GM10266 (cell line): Measurements from ENCODE around the gene CSNK1E.
"Not testable (repeated sequence)": the region's sequence is repeated elsewhere in the genome, so short reads cannot be mapped to it uniquely, and the experiment has no call there.

Experiments used
- DNase-seq: peaks from one replicate; pipeline ENCODE4 v3.0.0; 2012; ENCODE audit errors: extremely low spot score
- TF ChIP-seq, protein P1 (sequence below): IDR thresholded peaks from 2 replicates; pipeline ENCODE4 v1.5.1; 2012; ENCODE audit warnings: mild to moderate bottlenecking, low read depth; ENCODE audit not compliant: control insufficient read depth, insufficient read depth; ENCODE audit errors: missing control alignments

Gene CSNK1E

GRCh38 chr22:38350444-38351359 is 33.5 kb upstream of the CSNK1E start:
- no peak for DNase-seq
- TF ChIP-seq, protein P1, sequence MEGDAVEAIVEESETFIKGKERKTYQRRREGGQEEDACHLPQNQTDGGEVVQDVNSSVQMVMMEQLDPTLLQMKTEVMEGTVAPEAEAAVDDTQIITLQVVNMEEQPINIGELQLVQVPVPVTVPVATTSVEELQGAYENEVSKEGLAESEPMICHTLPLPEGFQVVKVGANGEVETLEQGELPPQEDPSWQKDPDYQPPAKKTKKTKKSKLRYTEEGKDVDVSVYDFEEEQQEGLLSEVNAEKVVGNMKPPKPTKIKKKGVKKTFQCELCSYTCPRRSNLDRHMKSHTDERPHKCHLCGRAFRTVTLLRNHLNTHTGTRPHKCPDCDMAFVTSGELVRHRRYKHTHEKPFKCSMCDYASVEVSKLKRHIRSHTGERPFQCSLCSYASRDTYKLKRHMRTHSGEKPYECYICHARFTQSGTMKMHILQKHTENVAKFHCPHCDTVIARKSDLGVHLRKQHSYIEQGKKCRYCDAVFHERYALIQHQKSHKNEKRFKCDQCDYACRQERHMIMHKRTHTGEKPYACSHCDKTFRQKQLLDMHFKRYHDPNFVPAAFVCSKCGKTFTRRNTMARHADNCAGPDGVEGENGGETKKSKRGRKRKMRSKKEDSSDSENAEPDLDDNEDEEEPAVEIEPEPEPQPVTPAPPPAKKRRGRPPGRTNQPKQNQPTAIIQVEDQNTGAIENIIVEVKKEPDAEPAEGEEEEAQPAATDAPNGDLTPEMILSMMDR, result no peak

GRCh38 chr22:38348751-38349496 is 31.7 kb upstream of the CSNK1E start:
- TF ChIP-seq, protein P1, result no peak

DNA sequence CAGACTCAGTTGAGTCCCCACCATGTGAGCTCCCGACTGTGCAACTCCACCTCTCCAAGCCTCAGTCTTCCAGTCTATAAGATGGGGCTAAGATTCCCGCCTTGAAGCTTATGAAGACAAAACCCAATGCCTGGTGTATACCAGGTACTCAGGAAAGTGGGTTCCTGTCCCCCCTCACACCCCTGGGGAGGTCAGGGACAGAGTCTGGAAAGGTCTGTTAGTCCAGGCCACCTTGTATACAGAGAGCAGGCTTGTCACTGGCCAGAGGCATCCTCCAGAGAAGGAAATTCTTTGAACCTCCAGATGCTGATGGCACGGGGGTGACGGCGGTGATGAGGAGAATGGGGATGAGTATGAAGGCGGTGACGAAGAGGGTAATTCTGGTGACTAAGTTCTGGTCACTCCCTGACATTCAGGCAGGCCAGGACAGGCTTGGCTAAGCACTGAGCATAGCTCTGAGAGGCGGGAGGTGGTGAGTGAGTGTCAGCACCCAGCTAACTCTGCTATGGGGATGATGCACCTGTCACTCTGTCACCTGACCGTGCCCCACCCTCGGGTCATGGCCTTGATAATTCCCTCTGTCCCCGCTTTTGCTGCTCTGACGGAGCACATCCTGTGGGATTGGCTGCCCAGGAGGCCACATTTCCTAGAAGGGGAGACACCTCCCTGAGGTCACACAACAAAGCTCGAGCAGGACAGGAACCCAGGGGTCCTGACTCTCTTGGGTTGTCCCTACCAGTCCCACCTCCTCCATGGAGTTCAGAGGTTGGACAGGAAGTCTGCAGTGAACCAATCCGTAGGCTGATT is 30.9 kb upstream of the CSNK1E start:
- TF ChIP-seq, protein P1, result no peak
- DNase-seq, result no peak

More at GRCh38 chr22:38348751-38349496, 31.7 kb upstream of the CSNK1E start:
- no peak for DNase-seq

DNA sequence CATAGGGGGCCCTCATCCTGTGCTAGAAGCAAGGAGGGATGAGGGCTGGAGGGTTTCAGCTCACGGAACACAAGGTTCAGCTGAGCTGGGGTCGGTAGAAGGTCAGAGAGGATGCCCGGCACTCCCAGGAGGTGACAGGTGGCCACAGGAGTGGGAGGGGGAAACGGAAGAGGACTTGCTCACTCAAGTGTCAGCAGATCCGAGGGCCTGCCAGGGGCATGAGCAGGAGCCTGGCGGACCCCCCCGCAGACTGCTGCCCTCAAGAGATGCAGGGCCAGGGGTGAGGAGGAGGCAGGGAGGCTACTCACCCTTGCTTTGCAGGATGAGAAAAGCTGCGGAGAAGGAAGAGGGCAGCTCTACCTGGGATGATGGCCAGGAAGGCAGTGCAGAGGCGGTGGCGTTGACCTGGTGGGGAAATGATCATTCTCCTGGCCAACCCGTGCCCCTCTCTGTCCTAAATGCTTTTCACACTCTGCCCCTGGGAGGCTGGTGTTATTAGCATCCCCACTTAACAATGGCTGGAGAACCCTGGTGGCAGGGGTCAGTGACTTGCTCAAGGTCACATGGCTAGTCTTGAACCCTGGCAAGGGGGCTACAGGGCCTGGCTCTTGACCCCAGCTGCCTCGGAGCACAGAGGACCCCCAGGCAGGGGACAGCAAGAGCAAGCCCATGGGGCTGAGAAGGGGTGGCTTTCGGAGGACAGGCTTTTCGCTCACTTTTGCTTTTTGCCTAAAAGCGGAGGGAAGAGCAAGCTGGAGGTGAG is 30.1 kb upstream of the CSNK1E start:
- no peak for DNase-seq
- TF ChIP-seq, protein P1, result no peak

DNA sequence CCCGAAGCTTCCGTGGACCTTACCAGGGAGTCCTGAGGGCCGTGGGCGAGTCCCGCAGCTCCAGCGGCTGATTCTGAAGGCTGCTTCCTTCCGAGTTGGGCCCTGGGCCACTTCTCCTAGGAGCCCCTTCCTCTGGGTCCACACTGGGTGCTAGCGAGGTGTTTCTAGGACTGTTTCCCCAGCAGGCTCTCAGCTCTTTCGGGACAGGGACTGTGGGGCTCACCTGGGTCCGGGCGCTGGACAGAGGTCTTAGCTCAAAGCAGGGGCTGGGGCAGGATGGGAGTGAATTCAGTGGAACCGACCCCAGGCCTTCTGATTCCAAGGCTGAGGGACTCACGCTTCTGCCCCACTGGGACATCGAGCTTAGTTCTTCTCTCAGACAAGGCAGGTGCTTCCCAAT is 29.3 kb upstream of the CSNK1E start:
- no peak for DNase-seq
- TF ChIP-seq, protein P1, result no peak

- TF ChIP-seq, protein P1, result no peak
- DNase-seq, result no peak
These were observed 28.5 kb upstream of the CSNK1E start for GRCh38 chr22:38345782-38346181.

DNA sequence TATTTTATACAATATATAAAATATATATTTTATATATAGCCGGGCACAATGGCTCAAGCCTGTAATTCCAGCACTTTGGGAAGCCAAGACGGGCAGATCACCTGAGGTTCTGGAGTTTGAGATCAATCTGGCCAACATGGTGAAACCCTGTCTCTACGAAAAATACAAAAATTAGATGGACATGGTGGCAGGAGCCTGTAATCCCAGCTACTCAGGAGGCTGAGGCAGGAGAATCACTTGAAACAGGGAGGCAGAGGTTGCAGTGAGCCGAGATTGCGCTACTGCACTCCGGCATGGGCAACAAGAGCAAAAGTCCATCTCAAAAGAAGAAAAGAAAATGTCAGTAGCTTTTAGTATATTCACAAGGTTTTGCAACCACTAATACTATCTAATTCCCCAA is 22.7 kb upstream of the CSNK1E start:
- not testable (repeated sequence) for DNase-seq
